Sigmoid colon (tissue), 4 donors: ENCODE results near the gene DTX3L.

Experiments used
- CTCF ChIP-seq, 4 experiments: fragments of 450-650 bp in 3 of 4; fragments of 200-600 bp in 1 of 4; IDR thresholded peaks; one replicate each; pipeline ENCODE4 v1.5.1; 2016 to 2019; ENCODE audit warnings: antibody characterized with exemption in 4 of 4, mild to moderate bottlenecking in 3 of 4, moderate library complexity in 2 of 4
- POLR2A ChIP-seq, 2 donors: fragments of 450-650 bp; IDR thresholded peaks; one replicate each; pipeline ENCODE4 v1.6.1; 2016; ENCODE audit warnings: antibody characterized with exemption in 2 of 2, mild to moderate bottlenecking in 2 of 2, moderate library complexity in 2 of 2
- POLR2AphosphoS5 ChIP-seq, 4 donors: sonication (generic); formaldehyde crosslinking; IDR thresholded peaks; one replicate each; pipeline ENCODE4 v1.6.1; 2017; ENCODE audit warnings: antibody characterized with exemption in 4 of 4

- TF ChIP-seq POLR2AphosphoS5 (IDR thresholded peaks at IDR 0.05) (no peak), CTCF (IDR thresholded peaks at IDR 0.05) (no peak), POLR2A (IDR thresholded peaks at IDR 0.05) (no peak)
Observed at GRCh38 chr3:122553171-122553570, 11.0 kb upstream of the DTX3L start.
